ENCODE data around the gene CHST14.

Gene CHST14

GRCh38 chr15:40463279-40463678 lies 7.5 kb upstream of the CHST14 start:
- no peak for DNase-seq (ENCODE audit: low read depth)

- no peak for DNase-seq (ENCODE audit: low read depth)
Observed at GRCh38 chr15:40463886-40464545, 6.8 kb upstream of the CHST14 start.

- no peak for DNase-seq (ENCODE audit: low read depth)
Observed at GRCh38 chr15:40464595-40465185, 6.1 kb upstream of the CHST14 start.

- DNase-seq (ENCODE audit: low read depth), result no peak
Observed at GRCh38 chr15:40465939-40466338, 4.8 kb upstream of the CHST14 start.

GRCh38 chr15:40466426-40467260 lies 4.1 kb upstream of the CHST14 start:
- no peak for DNase-seq (ENCODE audit: low read depth)

- no peak for DNase-seq (ENCODE audit: low read depth)
Observed at GRCh38 chr15:40467261-40467615, 3.5 kb upstream of the CHST14 start.

- no peak for DNase-seq (ENCODE audit: low read depth)
Observed at GRCh38 chr15:40468898-40469331, 1.9 kb upstream of the CHST14 start.

GRCh38 chr15:40469776-40470390 lies 901 bp upstream of the CHST14 start:
- no peak for DNase-seq (ENCODE audit: low read depth)

GRCh38 chr15:40471105-40471807 lies 472 bp downstream of the CHST14 start:
- DNase-seq (ENCODE audit: low read depth), result no peak

GRCh38 chr15:40471808-40472150 lies 995 bp downstream of the CHST14 start:
- no peak for DNase-seq (ENCODE audit: low read depth)

GRCh38 chr15:40472171-40472727 lies 1.5 kb downstream of the CHST14 start:
- no peak for DNase-seq (ENCODE audit: low read depth)

- no peak for DNase-seq (ENCODE audit: low read depth)
Observed at GRCh38 chr15:40474581-40474980, 3.8 kb downstream of the CHST14 start.

GRCh38 chr15:40477642-40478327 lies 7.0 kb downstream of the CHST14 start:
- no peak for DNase-seq (ENCODE audit: low read depth)

- DNase-seq (ENCODE audit: low read depth), result no peak
Observed at GRCh38 chr15:40479024-40479423, 8.2 kb downstream of the CHST14 start.

- peak; percentile 71 for DNase-seq (ENCODE audit: low read depth)
Observed at GRCh38 chr15:40481341-40482074, 10.7 kb downstream of the CHST14 start.

- DNase-seq (ENCODE audit: low read depth), result no peak
Observed at GRCh38 chr15:40483919-40484318, 13.1 kb downstream of the CHST14 start.

- DNase-seq (ENCODE audit: low read depth), result no peak
Observed at GRCh38 chr15:40486066-40486770, 15.4 kb downstream of the CHST14 start.

GRCh38 chr15:40487816-40488682 lies 17.3 kb downstream of the CHST14 start:
- DNase-seq (ENCODE audit: low read depth), result no peak

All from amniotic epithelial cell (primary cell).